GM10266 (cell line): Measurements from ENCODE around the gene CLDN4.
A peak's percentile ranks its signal among the peaks of the same experiment; 100 is the strongest.

Experiments used
- DNase-seq: peaks from one replicate; pipeline ENCODE4 v3.0.0; 2012; ENCODE audit errors: extremely low spot score
- CTCF ChIP-seq: IDR thresholded peaks from 2 replicates; pipeline ENCODE4 v1.5.1; 2012; ENCODE audit warnings: mild to moderate bottlenecking, low read depth; ENCODE audit not compliant: control insufficient read depth, insufficient read depth; ENCODE audit errors: missing control alignments

CLDN4 gene

GRCh38 chr7:73864981-73865711 lies 34.4 kb downstream of the CLDN4 start:
- TF ChIP-seq CTCF: no peak
- DNase-seq: no peak

GRCh38 chr7:73865738-73866445 lies 35.1 kb downstream of the CLDN4 start:
- peak; percentile 57 for TF ChIP-seq CTCF
- DNase-seq: peak; percentile 62

GRCh38 chr7:73866446-73866767 lies 35.6 kb downstream of the CLDN4 start:
- no peak for TF ChIP-seq CTCF
- DNase-seq: no peak

- no peak for DNase-seq
- TF ChIP-seq CTCF: no peak
Observed at GRCh38 chr7:73869011-73869798, 38.4 kb downstream of the CLDN4 start.

GRCh38 chr7:73870041-73870492 lies 39.3 kb downstream of the CLDN4 start:
- no peak for DNase-seq
- TF ChIP-seq CTCF: no peak

- no peak for DNase-seq
- TF ChIP-seq CTCF: no peak
Observed at GRCh38 chr7:73871163-73872011, 40.6 kb downstream of the CLDN4 start.
